ENCODE measurements around the gene HDAC4.

- no peak for TF ChIP-seq ZNF639 (tag by site-specific recombination; IDR thresholded peaks at IDR 0.05)
- TF ChIP-seq ZNF777 (tag by site-specific recombination; IDR thresholded peaks at IDR 0.05; ENCODE audit: borderline replicate concordance) = no peak
- TF ChIP-seq, protein P1, sequence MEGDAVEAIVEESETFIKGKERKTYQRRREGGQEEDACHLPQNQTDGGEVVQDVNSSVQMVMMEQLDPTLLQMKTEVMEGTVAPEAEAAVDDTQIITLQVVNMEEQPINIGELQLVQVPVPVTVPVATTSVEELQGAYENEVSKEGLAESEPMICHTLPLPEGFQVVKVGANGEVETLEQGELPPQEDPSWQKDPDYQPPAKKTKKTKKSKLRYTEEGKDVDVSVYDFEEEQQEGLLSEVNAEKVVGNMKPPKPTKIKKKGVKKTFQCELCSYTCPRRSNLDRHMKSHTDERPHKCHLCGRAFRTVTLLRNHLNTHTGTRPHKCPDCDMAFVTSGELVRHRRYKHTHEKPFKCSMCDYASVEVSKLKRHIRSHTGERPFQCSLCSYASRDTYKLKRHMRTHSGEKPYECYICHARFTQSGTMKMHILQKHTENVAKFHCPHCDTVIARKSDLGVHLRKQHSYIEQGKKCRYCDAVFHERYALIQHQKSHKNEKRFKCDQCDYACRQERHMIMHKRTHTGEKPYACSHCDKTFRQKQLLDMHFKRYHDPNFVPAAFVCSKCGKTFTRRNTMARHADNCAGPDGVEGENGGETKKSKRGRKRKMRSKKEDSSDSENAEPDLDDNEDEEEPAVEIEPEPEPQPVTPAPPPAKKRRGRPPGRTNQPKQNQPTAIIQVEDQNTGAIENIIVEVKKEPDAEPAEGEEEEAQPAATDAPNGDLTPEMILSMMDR (tag by site-specific recombination; IDR thresholded peaks at IDR 0.05) = 0 out of 2 replicates have a peak, but pooled peaks have one; percentile 33
- TF ChIP-seq, protein P2, sequence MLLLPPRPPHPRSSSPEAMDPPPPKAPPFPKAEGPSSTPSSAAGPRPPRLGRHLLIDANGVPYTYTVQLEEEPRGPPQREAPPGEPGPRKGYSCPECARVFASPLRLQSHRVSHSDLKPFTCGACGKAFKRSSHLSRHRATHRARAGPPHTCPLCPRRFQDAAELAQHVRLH (tag by site-specific recombination; IDR thresholded peaks at IDR 0.05) = no peak
- TF ChIP-seq ZNF776 (tag by site-specific recombination; IDR thresholded peaks at IDR 0.05; ENCODE audit: borderline replicate concordance) = no peak
- no peak for TF ChIP-seq ZNF121 (tag by site-specific recombination; IDR thresholded peaks at IDR 0.05)
- TF ChIP-seq TCF7L2 (IDR thresholded peaks at IDR 0.05; ENCODE audit: borderline replicate concordance, low read depth, low read length) = no peak
- TF ChIP-seq ZNF707 (tag by site-specific recombination; IDR thresholded peaks at IDR 0.05) = no peak
- no peak for TF ChIP-seq RBAK (tag by site-specific recombination; IDR thresholded peaks at IDR 0.05)
- TF ChIP-seq ZNF544 (tag by site-specific recombination; IDR thresholded peaks at IDR 0.05) = no peak
These were observed 365.4 kb downstream of the HDAC4 start for GRCh38 chr2:239035361-239035814.
